Fibroblast of lung (primary cell): ENCODE results near the gene EFCAB5. TPM values are rescaled to one million over a fixed set of nuclear protein-coding genes. Genes with fewer than 3 reads are reported as not detected.

Source experiments
- DNase-seq, 2 donors: peaks; one replicate each; pipeline versions ENCODE4 v3.0.0 to v3.0.0-alpha.2; 2010; ENCODE audit warnings: low read depth in 2 of 2
- H2AFZ ChIP-seq: 2 replicates; pipeline ENCODE4 v1.5.1; 2012; ENCODE audit warnings: low read length, control low read depth, inconsistent platforms
- H3K27ac ChIP-seq: 2 replicates; pipeline ENCODE4 v1.5.1; 2011; ENCODE audit warnings: low read length, control low read depth; ENCODE audit not compliant: insufficient read depth
- H3K27me3 ChIP-seq: 2 replicates; pipeline ENCODE4 v1.5.1; 2011; ENCODE audit warnings: mild to moderate bottlenecking, low read length; ENCODE audit not compliant: control insufficient read depth, insufficient read depth
- H3K36me3 ChIP-seq: 2 replicates; pipeline ENCODE4 v1.5.1; 2011; ENCODE audit warnings: low read length; ENCODE audit not compliant: control insufficient read depth, insufficient read depth
- H3K4me1 ChIP-seq: 2 replicates; pipeline ENCODE4 v1.5.1; 2011; ENCODE audit warnings: low read length; ENCODE audit not compliant: control insufficient read depth, insufficient read depth; ENCODE audit errors: extremely low read depth
- H3K4me2 ChIP-seq: 2 replicates; pipeline ENCODE4 v1.5.1; 2011; ENCODE audit warnings: low read length, control low read depth; ENCODE audit not compliant: insufficient read depth; ENCODE audit errors: extremely low read depth
- H3K4me3 ChIP-seq, 4 experiments: fragments of 200-600 bp in 1 of 4; sonication (generic) in 1 of 4; replicated peaks in 1 of 4; 2 replicates each; pipeline ENCODE4 v1.5.1; 2011 to 2016; ENCODE audit warnings: low read length in 4 of 4, low read depth in 3 of 4, mild to moderate bottlenecking in 3 of 4, control low read depth in 2 of 4, inconsistent platforms in 1 of 4, mixed read lengths in 1 of 4; ENCODE audit not compliant: insufficient read depth in 1 of 4; ENCODE audit errors: control extremely low read depth in 1 of 4
- H3K79me2 ChIP-seq: 2 replicates; pipeline ENCODE4 v1.5.1; 2012; ENCODE audit warnings: mild to moderate bottlenecking, low read length, inconsistent platforms; ENCODE audit not compliant: control insufficient read depth, insufficient read depth
- H3K9ac ChIP-seq: 2 replicates; pipeline ENCODE4 v1.5.1; 2011; ENCODE audit warnings: mild to moderate bottlenecking, low read length, control low read depth; ENCODE audit not compliant: insufficient read depth
- H3K9me3 ChIP-seq: 2 replicates; pipeline ENCODE4 v1.5.1; 2012; ENCODE audit warnings: low read depth, low read length; ENCODE audit not compliant: control insufficient read depth, insufficient read depth
- H4K20me1 ChIP-seq: 2 replicates; pipeline ENCODE4 v1.5.1; 2011; ENCODE audit warnings: low read length; ENCODE audit not compliant: control insufficient read depth, insufficient read depth; ENCODE audit errors: extremely low read depth
- EZH2 ChIP-seq: IDR thresholded peaks from 2 replicates; pipeline ENCODE4 v1.5.1; 2012; ENCODE audit warnings: low read length, control low read depth, mild to moderate bottlenecking; ENCODE audit errors: missing control alignments
- polyA plus RNA-seq, 2 donors: library from polyadenylated mRNA; depleted of rRNA in 1 of 2; stranded (reverse) in 1 of 2; unstranded in 1 of 2; fragments of >200 nt; gene quantifications; 2 replicates each; pipeline ENCODE4 v1.2.1, GENCODE V29; 2011 to 2012; ENCODE audit warnings: missing spikeins in 1 of 2
- total RNA-seq: library from RNA; depleted of rRNA; stranded (reverse); fragments of >200 nt; gene quantifications from 2 replicates; pipeline ENCODE4 v1.2.1, GENCODE V29; 2014
- TF ChIP-seq, protein P1 (sequence below), 2 donors: IDR thresholded peaks in 1 of 2; conservative IDR thresholded peaks in 1 of 2; 1 replicate in 1 of 2; 2 replicates in 1 of 2; pipeline ENCODE4 v1.5.1; 2011 to 2012; ENCODE audit warnings: low read length in 2 of 2, control low read depth in 1 of 2, inconsistent platforms in 1 of 2, low read depth in 1 of 2, mild to moderate bottlenecking in 1 of 2

EFCAB5 gene
- total and polyA plus RNA-seq, 2 donors (not counting 1 experiment from before 2014, with no cell fraction given), result 0.14 to 0.66 TPM

DNA sequence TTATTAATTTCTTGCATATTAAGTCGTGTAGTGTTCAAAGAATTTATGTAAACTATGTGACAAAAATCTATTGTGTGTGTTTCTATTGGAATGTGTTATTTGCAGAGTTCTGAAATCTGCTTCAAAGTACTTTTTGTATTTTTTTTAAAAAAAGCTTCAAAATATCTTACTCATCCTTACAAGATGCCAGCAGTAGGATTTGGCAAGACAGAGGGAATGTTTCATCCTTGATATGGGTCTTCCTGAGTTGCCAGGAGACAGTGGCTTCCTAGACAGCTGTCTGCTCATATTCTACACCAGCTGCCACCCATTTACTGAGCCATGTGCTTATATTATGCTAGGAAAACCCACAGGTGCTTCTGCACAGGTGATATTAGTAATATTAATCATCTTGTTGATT is 36.4 kb downstream of the EFCAB5 start:
- Histone ChIP-seq H4K20me1 (no peaks in the 10 kb centered on the region), H2AFZ (no peak overlapping the region), H3K9me3 (no peaks in the 10 kb centered on the region), H3K4me3 (no peak overlapping the region), H3K4me2 (no peak overlapping the region), H3K36me3 (no peaks in the 10 kb centered on the region), H3K4me1 (no peaks in the 10 kb centered on the region), H3K27me3 (no peaks in the 10 kb centered on the region), H3K27ac (no peak overlapping the region), H3K79me2 (no peaks in the 10 kb centered on the region), H3K9ac (no peak overlapping the region)
- peak; percentile 21 to 74 for DNase-seq
- TF ChIP-seq EZH2, result no peak
- TF ChIP-seq, protein P1, sequence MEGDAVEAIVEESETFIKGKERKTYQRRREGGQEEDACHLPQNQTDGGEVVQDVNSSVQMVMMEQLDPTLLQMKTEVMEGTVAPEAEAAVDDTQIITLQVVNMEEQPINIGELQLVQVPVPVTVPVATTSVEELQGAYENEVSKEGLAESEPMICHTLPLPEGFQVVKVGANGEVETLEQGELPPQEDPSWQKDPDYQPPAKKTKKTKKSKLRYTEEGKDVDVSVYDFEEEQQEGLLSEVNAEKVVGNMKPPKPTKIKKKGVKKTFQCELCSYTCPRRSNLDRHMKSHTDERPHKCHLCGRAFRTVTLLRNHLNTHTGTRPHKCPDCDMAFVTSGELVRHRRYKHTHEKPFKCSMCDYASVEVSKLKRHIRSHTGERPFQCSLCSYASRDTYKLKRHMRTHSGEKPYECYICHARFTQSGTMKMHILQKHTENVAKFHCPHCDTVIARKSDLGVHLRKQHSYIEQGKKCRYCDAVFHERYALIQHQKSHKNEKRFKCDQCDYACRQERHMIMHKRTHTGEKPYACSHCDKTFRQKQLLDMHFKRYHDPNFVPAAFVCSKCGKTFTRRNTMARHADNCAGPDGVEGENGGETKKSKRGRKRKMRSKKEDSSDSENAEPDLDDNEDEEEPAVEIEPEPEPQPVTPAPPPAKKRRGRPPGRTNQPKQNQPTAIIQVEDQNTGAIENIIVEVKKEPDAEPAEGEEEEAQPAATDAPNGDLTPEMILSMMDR (conservative IDR thresholded peaks at IDR 0.05 in 1 of 2, IDR thresholded peaks at IDR 0.05 in 1 of 2; ENCODE audit: low read depth in 1 of 2, low read length in 2 of 2), result no peak

DNA sequence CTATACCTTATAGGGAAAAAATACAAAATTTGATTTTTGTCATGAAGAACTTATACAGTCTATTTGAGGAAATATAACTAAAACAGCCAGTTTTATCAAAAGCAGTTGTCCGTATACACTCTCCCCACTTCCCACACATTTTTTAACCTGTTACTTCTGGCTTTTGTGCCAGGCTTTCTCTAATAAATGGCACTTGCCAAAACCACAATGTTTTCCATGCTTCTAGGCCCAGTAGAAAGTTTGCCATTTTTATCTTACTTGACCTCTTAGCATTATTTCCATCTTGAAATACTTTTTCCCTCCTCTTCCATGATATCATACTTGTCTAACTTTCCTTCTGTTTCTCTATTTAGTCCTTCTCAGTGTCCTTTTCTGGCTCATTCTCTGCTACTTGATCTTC is 38.8 kb downstream of the EFCAB5 start:
- Histone ChIP-seq H3K9me3 (no peaks in the 10 kb centered on the region), H3K27me3 (no peaks in the 10 kb centered on the region), H3K27ac (no peak overlapping the region), H3K4me3 (no peak overlapping the region), H3K4me2 (no peak overlapping the region), H3K36me3 (no peaks in the 10 kb centered on the region), H3K4me1 (no peaks in the 10 kb centered on the region), H3K9ac (no peak overlapping the region), H4K20me1 (no peaks in the 10 kb centered on the region), H3K79me2 (no peaks in the 10 kb centered on the region), H2AFZ (no peak overlapping the region)
- TF ChIP-seq, protein P1 (conservative IDR thresholded peaks at IDR 0.05 in 1 of 2, IDR thresholded peaks at IDR 0.05 in 1 of 2; ENCODE audit: low read depth in 1 of 2, low read length in 2 of 2), result no peak
- TF ChIP-seq EZH2, result no peak
- peak in 1 of 2 donors; percentile 50 for DNase-seq

DNA sequence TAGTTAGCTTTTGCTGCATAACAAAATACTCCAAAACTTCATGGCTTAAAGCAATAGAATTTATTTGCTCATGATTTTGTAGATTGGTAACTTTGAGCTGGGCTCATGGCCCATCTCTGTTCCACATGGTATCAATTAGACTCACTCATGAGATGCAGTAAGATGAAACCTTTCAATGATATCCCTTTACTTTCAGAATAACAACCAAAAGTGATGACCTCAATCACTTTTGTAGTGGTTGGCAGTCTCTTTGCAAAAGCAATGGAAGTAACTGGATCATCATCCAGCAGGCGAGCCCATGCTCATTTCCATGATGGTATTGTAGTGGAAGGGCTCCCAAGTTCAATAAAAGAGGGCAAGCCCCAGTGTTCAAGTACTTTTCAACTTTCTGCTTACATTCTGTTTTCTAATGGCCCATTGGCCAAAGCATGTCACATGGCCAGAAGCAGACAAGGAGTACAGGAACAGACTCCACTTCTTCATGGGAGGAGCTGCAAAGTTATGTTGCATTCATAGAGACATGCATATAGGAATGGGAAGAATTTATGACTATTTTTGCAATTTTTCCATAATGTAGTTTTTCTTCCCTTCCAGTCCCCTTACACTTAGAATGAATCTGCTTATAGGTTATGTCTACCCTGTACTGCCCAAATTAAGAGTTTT is 41.7 kb downstream of the EFCAB5 start:
- Histone ChIP-seq H3K9ac (no peak overlapping the region), H3K27ac (no peak overlapping the region), H3K4me3 (no peak overlapping the region), H3K9me3 (no peaks in the 10 kb centered on the region), H2AFZ (no peak overlapping the region), H4K20me1 (no peaks in the 10 kb centered on the region), H3K36me3 (no peaks in the 10 kb centered on the region), H3K27me3 (no peaks in the 10 kb centered on the region), H3K4me1 (no peaks in the 10 kb centered on the region), H3K4me2 (no peak overlapping the region), H3K79me2 (no peaks in the 10 kb centered on the region)
- no peak for DNase-seq
- TF ChIP-seq EZH2, result no peak
- TF ChIP-seq, protein P1 (conservative IDR thresholded peaks at IDR 0.05 in 1 of 2, IDR thresholded peaks at IDR 0.05 in 1 of 2; ENCODE audit: low read depth in 1 of 2, low read length in 2 of 2), result no peak
